Mesendoderm (in vitro differentiated cells): Measurements from ENCODE around the gene HSPB7. TPM values are rescaled to one million over a fixed set of nuclear protein-coding genes. Genes with fewer than 3 reads are reported as not detected.

Experiments used
- DNase-seq: peaks from one replicate; pipeline ENCODE4 v3.0.0; 2013
- H2AK5ac ChIP-seq: 2 replicates; pipeline ENCODE4 v1.6.1; 2013; ENCODE audit warnings: low read length, inconsistent platforms
- H2BK120ac ChIP-seq: 2 replicates; pipeline ENCODE4 v1.6.1; 2013; ENCODE audit warnings: low read depth, mild to moderate bottlenecking, low read length, moderate library complexity, mixed read lengths
- H2BK15ac ChIP-seq: replicated peaks from 2 replicates; pipeline ENCODE4 v1.6.1; 2013; ENCODE audit warnings: low read depth, mild to moderate bottlenecking, moderate library complexity
- H2BK5ac ChIP-seq: 2 replicates; pipeline ENCODE4 v1.6.1; 2013; ENCODE audit warnings: low read length, inconsistent platforms
- H3K18ac ChIP-seq: 2 replicates; pipeline ENCODE4 v1.6.1; 2013; ENCODE audit warnings: mild to moderate bottlenecking, low read length, mixed read lengths
- H3K23ac ChIP-seq: one replicate; pipeline ENCODE4 v1.6.1; 2013; ENCODE audit warnings: low read length
- H3K27ac ChIP-seq: 2 replicates; pipeline ENCODE4 v1.5.1; 2013; ENCODE audit warnings: low read depth, mild to moderate bottlenecking, inconsistent platforms, low read length, moderate library complexity
- H3K27me3 ChIP-seq: 2 replicates; pipeline ENCODE4 v1.6.1; 2013; ENCODE audit warnings: low read length, control low read depth, mild to moderate bottlenecking, inconsistent platforms; ENCODE audit not compliant: insufficient read depth, poor library complexity
- H3K36me3 ChIP-seq: 2 replicates; pipeline ENCODE4 v1.6.1; 2013; ENCODE audit warnings: low read length, inconsistent platforms; ENCODE audit not compliant: control insufficient read depth, insufficient read depth
- H3K4ac ChIP-seq: one replicate; pipeline ENCODE4 v1.6.1; 2013; ENCODE audit warnings: low read depth, mild to moderate bottlenecking, low read length, moderate library complexity
- H3K4me1 ChIP-seq: 2 replicates; pipeline ENCODE4 v1.6.1; 2013; ENCODE audit warnings: low read depth, low read length, inconsistent platforms; ENCODE audit not compliant: control insufficient read depth
- H3K4me2 ChIP-seq: 2 replicates; pipeline ENCODE4 v1.6.1; 2013; ENCODE audit warnings: low read length
- H3K4me3 ChIP-seq: 2 replicates; pipeline ENCODE4 v1.5.1; 2013; ENCODE audit warnings: mild to moderate bottlenecking, low read length
- H3K56ac ChIP-seq: one replicate; pipeline ENCODE4 v1.6.1; 2013; ENCODE audit warnings: low read length
- H3K79me1 ChIP-seq: 2 replicates; pipeline ENCODE4 v1.6.1; 2013; ENCODE audit warnings: low read length, inconsistent platforms
- H3K79me2 ChIP-seq: 2 replicates; pipeline ENCODE4 v1.6.1; 2013; ENCODE audit warnings: mild to moderate bottlenecking, low read length; ENCODE audit not compliant: control insufficient read depth, insufficient read depth
- H3K9ac ChIP-seq: 2 replicates; pipeline ENCODE4 v1.6.1; 2013; ENCODE audit warnings: low read length, inconsistent platforms
- H4K5ac ChIP-seq: one replicate; pipeline ENCODE4 v1.6.1; 2013; ENCODE audit warnings: low read length
- H4K8ac ChIP-seq: one replicate; pipeline ENCODE4 v1.6.1; 2013; ENCODE audit warnings: low read depth, mild to moderate bottlenecking, control low read depth, low read length, moderate library complexity
- WGBS: extraction: QIAGEN DNeasy Blood & Tissue Kit; methylation state at CpG from one replicate; pipeline ENCODE4 v1.1.7; 2013; ENCODE audit warnings: low lambda C conversion rate, missing lambda C conversion rate; ENCODE audit not compliant: insufficient coverage; ENCODE audit errors: extremely low coverage; 5-methylcytosine and 5-hydroxymethylcytosine counted together
- polyA plus RNA-seq, 2 experiments: library from polyadenylated mRNA; stranded (reverse); fragments of 200-250 nt; gene quantifications; one replicate each; pipeline ENCODE4 v1.2.3, GENCODE V29; 2013

HSPB7 gene
- polyA plus RNA-seq (2013, experiment 1 of 2): 0.03 TPM
- 0.07 TPM for polyA plus RNA-seq (2013, experiment 2 of 2)

DNA sequence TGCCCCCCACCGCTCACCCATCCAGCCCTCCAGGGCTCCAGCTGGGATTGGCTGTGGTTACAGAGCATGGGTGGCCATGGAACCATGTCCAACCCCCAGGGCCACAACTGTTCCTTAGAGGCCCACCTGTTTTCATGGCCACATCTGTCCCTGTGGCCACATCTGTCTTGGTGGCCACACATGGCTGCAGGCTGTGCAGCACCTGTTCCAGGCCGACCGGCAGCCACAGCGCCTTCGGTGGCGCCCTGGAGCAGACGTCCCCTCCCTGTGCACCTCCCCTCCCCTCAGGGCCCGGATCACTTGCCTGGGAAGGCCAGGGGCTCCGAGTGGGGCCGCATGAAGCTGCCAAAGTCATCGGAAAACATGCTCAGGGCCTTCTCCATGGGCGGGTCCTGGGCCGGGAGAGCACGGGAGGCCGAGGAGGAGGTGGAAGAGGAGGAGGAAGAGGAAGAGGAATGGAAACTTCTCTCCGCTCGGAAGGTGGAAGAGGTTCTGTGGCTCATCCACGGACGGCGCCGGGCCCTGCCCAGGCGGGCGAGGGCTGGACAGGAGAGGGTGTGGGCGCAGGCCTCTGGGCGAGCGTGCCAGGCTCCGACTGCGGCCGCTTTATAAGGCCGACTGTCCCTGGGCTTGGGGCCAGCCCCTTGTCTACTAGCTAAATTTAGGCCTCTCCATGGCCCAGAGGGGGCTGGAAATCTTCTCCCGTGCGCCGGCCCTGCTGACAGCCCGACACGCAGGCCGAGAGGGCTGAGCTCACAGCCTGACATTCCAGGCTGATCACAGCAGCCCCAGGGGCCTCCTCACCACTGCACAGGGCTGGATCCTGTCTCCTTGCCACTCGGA lies at the start of gene HSPB7:
TSS of gene HSPB7 (minus strand) at position 583 of the 843 bp plus-strand sequence. CDS start at position 503, 80 bp downstream.
- Histone ChIP-seq H3K27ac (no peak within 1 kb of the TSS), H4K5ac (no peak within 1 kb of the TSS), H2AK5ac (no peak within 1 kb of the TSS), H3K79me1 (no peaks in the 10 kb centered on the region), H3K4me1 (peaks cover 3% of the 10 kb centered on the region), H2BK15ac (no peak within 1 kb of the TSS), H3K4ac (no peak within 1 kb of the TSS), H3K23ac (no peak within 1 kb of the TSS), H4K8ac (no peak within 1 kb of the TSS), H3K4me3 (no peak within 1 kb of the TSS), H3K18ac (no peak within 1 kb of the TSS), H3K79me2 (no peaks in the 10 kb centered on the region), H3K27me3 (no peaks in the 10 kb centered on the region), H3K9ac (no peak within 1 kb of the TSS), H3K56ac (peak within 1 kb of the TSS; percentile 54), H2BK120ac (no peak within 1 kb of the TSS), H3K36me3 (no peaks in the 10 kb centered on the region), H2BK5ac (no peak within 1 kb of the TSS), H3K4me2 (no peak within 1 kb of the TSS)
- DNase-seq: peak; percentile 74
- no CpG with 5 or more reads among the region's 37 CpGs for WGBS

DNA sequence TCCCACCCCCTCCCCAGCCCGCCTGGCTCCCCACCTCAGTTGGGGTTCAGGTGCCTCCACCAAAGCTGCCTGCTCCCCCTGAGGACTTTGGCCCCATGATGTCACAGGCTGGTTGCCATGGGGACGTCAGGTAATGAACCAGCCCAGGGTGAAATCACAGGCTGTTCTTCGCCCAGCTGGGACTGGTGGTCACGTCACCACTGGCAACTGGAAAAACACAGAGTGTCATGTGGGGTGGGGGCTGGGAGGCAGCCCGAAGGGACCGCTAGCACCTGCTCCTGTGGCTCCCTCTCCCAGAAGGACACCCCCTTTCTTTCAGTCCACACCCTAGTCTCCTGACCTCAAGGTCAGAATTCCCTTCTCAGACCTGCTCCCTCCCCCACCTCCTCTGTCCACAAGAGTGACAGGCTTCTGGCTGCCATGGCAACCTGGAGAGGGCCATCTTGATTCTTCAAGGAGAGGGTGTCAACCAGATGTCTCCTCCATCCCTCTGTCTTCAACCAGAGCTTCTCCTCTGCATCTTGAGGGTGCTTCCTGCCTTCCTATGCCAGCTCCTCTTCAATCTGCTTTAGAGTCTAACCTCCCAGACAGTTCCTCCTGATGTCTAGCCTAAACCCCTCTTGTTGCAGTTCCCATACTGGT lies 49.4 kb upstream of the HSPB7 start:
- Histone ChIP-seq H3K79me1 (no peaks in the 10 kb centered on the region), H3K4ac (no peak overlapping the region), H3K9ac (no peak overlapping the region), H3K18ac (no peak overlapping the region), H3K27ac (no peak overlapping the region), H4K8ac (no peak overlapping the region), H3K4me2 (no peak overlapping the region), H2BK120ac (no peak overlapping the region), H3K56ac (no peak overlapping the region), H3K4me3 (no peak overlapping the region), H3K79me2 (no peaks in the 10 kb centered on the region), H3K27me3 (no peaks in the 10 kb centered on the region), H4K5ac (no peak overlapping the region), H3K4me1 (no peaks in the 10 kb centered on the region), H2AK5ac (no peak overlapping the region), H2BK5ac (no peak overlapping the region), H3K36me3 (no peaks in the 10 kb centered on the region), H2BK15ac (no peak overlapping the region), H3K23ac (no peak overlapping the region)
- DNase-seq: peak; percentile 69
- WGBS: no CpG with 5 or more reads among the region's 6 CpGs

DNA sequence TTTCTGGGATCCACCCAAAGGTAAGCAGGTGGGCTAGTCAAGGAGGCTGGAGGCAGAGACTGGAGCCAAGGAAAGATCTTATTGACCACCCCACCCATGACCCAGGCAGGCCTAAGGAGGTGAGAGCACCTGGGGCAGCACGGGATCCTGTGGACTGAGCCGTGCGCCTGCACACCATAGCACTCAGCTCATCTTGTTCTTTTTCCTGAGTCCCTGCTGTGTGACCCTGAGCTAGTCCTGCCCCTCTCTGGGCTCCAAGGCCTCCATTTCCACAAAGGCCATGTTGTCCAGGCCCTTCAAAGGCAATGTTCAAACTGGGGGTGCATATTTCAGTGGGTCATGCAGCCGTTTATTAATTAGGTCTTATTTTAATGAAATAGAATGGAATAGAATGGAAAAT lies 48.4 kb upstream of the HSPB7 start:
- Histone ChIP-seq H3K4ac (no peak overlapping the region), H2AK5ac (no peak overlapping the region), H2BK120ac (no peak overlapping the region), H3K4me1 (no peaks in the 10 kb centered on the region), H3K27me3 (no peaks in the 10 kb centered on the region), H3K4me3 (no peak overlapping the region), H3K27ac (no peak overlapping the region), H3K56ac (no peak overlapping the region), H3K18ac (no peak overlapping the region), H3K4me2 (no peak overlapping the region), H4K5ac (no peak overlapping the region), H3K9ac (no peak overlapping the region), H3K79me2 (no peaks in the 10 kb centered on the region), H2BK5ac (no peak overlapping the region), H2BK15ac (no peak overlapping the region), H3K79me1 (no peaks in the 10 kb centered on the region), H3K23ac (no peak overlapping the region), H4K8ac (no peak overlapping the region), H3K36me3 (no peaks in the 10 kb centered on the region)
- DNase-seq: no peak
- WGBS: no CpG with 5 or more reads among the region's 4 CpGs

DNA sequence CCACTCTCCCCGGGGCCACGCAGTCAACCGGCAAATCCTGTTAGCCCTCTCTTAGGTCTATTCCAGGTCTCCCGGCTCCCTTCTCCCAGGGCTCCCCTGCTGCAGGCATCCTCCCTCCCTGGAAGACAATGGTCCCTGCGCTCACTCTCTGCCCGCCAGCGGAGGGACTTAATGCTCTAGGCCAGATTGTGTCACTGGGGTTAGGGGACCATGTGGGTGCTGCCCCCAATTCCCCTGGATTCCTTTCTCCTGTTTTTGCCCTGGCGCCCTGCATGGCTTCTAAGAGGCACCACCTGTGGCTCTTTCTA lies 47.4 kb upstream of the HSPB7 start:
- Histone ChIP-seq H3K79me1 (no peaks in the 10 kb centered on the region), H3K18ac (no peak overlapping the region), H3K56ac (no peak overlapping the region), H2AK5ac (no peak overlapping the region), H4K5ac (no peak overlapping the region), H3K23ac (no peak overlapping the region), H2BK120ac (no peak overlapping the region), H2BK15ac (no peak overlapping the region), H4K8ac (no peak overlapping the region), H3K27ac (no peak overlapping the region), H3K4me1 (no peaks in the 10 kb centered on the region), H3K36me3 (no peaks in the 10 kb centered on the region), H3K4me3 (no peak overlapping the region), H2BK5ac (no peak overlapping the region), H3K4ac (no peak overlapping the region), H3K27me3 (no peaks in the 10 kb centered on the region), H3K79me2 (no peaks in the 10 kb centered on the region), H3K4me2 (no peak overlapping the region), H3K9ac (no peak overlapping the region)
- no peak for DNase-seq
- WGBS: no CpG with 5 or more reads among the region's 8 CpGs

DNA sequence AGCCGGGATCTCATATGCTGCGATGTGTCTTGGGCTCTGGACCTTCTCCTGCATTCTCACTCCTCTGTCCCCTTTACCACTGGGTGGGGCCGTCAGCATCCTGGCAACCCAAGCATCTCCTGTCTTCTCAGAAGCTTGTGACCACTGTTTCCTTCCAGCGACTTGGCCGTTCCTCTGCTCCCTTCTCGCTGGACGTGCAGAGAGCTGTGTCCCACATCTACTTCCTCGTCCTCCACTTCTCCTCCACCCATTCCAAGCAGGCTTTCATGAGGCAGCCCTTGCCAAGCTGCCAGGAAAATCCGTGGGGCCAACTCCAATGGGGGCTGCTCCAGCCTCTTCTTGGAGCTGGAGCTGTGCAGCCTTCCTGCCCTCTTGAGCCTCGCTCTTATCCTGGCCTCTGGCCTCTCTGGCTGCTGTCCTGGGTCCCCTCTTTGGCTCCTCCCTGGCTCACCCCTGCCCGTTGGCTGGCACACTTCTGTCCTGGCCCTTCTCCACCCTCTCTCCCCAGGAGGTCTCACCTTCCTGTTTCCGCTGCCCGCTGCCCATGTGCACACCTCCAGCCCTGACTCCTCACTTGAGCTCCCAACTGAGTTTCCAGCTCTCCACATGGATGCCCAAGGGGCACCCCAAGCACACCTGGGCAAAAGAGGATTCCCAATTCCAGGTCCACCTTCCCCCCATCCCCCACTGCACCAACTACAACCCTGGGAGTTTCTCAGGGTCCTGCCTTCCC lies 46.9 kb upstream of the HSPB7 start:
- H2BK15ac ChIP-seq: no peak overlapping the region
- H3K23ac ChIP-seq: no peak overlapping the region
- H4K8ac ChIP-seq: no peak overlapping the region
- no peak overlapping the region for H2AK5ac ChIP-seq
- H3K4ac ChIP-seq: no peak overlapping the region
- H3K36me3 ChIP-seq: no peaks in the 10 kb centered on the region
- H2BK5ac ChIP-seq: no peak overlapping the region
- H3K27me3 ChIP-seq: no peaks in the 10 kb centered on the region
- H3K56ac ChIP-seq: no peak overlapping the region
- DNase-seq: no peak
- H3K79me2 ChIP-seq: no peaks in the 10 kb centered on the region
- H2BK120ac ChIP-seq: no peak overlapping the region
- no peak overlapping the region for H3K4me2 ChIP-seq
- H4K5ac ChIP-seq: no peak overlapping the region
- no peaks in the 10 kb centered on the region for H3K79me1 ChIP-seq
- no peak overlapping the region for H3K4me3 ChIP-seq
- no peak overlapping the region for H3K9ac ChIP-seq
- no peak overlapping the region for H3K27ac ChIP-seq
- H3K18ac ChIP-seq: no peak overlapping the region
- no peaks in the 10 kb centered on the region for H3K4me1 ChIP-seq
- WGBS: no CpG with 5 or more reads among the region's 13 CpGs
